PC-3 (cell line): ENCODE measurements around the gene MAPK1. TPM values are rescaled to one million over a fixed set of nuclear protein-coding genes. Genes with fewer than 3 reads are reported as not detected.

Experiments used
- ATAC-seq: fragments of 200-7000 bp; cut with Tn5 transposase; 2 replicates; pipeline ENCODE4 v1.9.1; 2020; ENCODE audit warnings: mild to moderate bottlenecking, moderate library complexity
- BruUV-seq: library from RNA; stranded (reverse); fragments of 400-500 nt; replicated peaks from 2 replicates; lab custom pipeline; 2021; lab: Mats Ljungman, UMichigan
- CTCF ChIA-PET: fragments of 300-600 bp; sonication (Branson Sonifier 250); formaldehyde crosslinking; loops from one replicate; lab custom pipeline; 2022; ENCODE audit warnings: antibody characterized with exemption; lab: Charles Lee
- POLR2A ChIA-PET: fragments of 300-600 bp; sonication (Branson Sonifier 250); formaldehyde crosslinking; loops from one replicate; lab custom pipeline; 2022; ENCODE audit warnings: antibody characterized with exemption; ENCODE audit not compliant: unreplicated experiment; lab: Charles Lee
- DNase-seq: peaks from one replicate; pipeline ENCODE4 v3.0.0-alpha.2; 2015
- H2AFZ ChIP-seq: fragments of 300-600 bp; sonication (generic); 2 replicates; pipeline ENCODE4 v1.6.0; 2016; ENCODE audit warnings: antibody characterized with exemption, low read length
- H3F3A ChIP-seq: fragments of 300-600 bp; sonication (generic); one replicate; pipeline ENCODE4 v1.6.0; 2017; ENCODE audit warnings: antibody characterized with exemption, low read length, control low read depth, mild to moderate bottlenecking; ENCODE audit not compliant: unreplicated experiment
- H3K27ac ChIP-seq: fragments of 300-600 bp; sonication (generic); 2 replicates; pipeline ENCODE4 v1.5.1; 2016; ENCODE audit warnings: mild to moderate bottlenecking, low read length
- H3K27me3 ChIP-seq: fragments of 300-600 bp; sonication (generic); 2 replicates; pipeline ENCODE4 v1.6.1; 2016; ENCODE audit warnings: low read length, mixed read lengths
- H3K36me3 ChIP-seq: fragments of 300-600 bp; sonication (generic); 2 replicates; pipeline ENCODE4 v1.6.1; 2016; ENCODE audit warnings: low read depth, mixed run types, low read length, mixed read lengths
- H3K4me1 ChIP-seq: fragments of 300-600 bp; sonication (generic); 2 replicates; pipeline ENCODE4 v1.5.1; 2016; ENCODE audit warnings: low read length; ENCODE audit not compliant: insufficient read depth
- H3K4me2 ChIP-seq: fragments of 300-600 bp; sonication (generic); 2 replicates; pipeline ENCODE4 v1.6.0; 2016; ENCODE audit warnings: low read length
- H3K4me3 ChIP-seq: fragments of 300-600 bp; sonication (generic); 2 replicates; pipeline ENCODE4 v1.5.1; 2016; ENCODE audit warnings: mild to moderate bottlenecking, low read length, mixed read lengths
- H3K79me2 ChIP-seq: fragments of 300-600 bp; sonication (generic); 2 replicates; pipeline ENCODE4 v1.6.1; 2017; ENCODE audit warnings: low read length, mixed read lengths
- H3K9ac ChIP-seq: fragments of 300-600 bp; sonication (generic); 2 replicates; pipeline ENCODE4 v1.6.0; 2016; ENCODE audit warnings: mild to moderate bottlenecking, low read length
- H3K9me2 ChIP-seq: fragments of 300-600 bp; sonication (generic); replicated peaks from 2 replicates; pipeline ENCODE4 v1.6.1; 2016; ENCODE audit warnings: mixed run types, low read length, mixed read lengths
- H3K9me3 ChIP-seq: fragments of 300-600 bp; sonication (generic); 2 replicates; pipeline ENCODE4 v1.6.1; 2016; ENCODE audit warnings: low read length, mixed read lengths
- H4K20me1 ChIP-seq: fragments of 300-600 bp; sonication (generic); 2 replicates; pipeline ENCODE4 v1.6.1; 2016; ENCODE audit warnings: low read length, mixed read lengths
- CTCF ChIP-seq: fragments of 300-600 bp; sonication (generic); conservative IDR thresholded peaks from 2 replicates; pipeline ENCODE4 v1.5.1; 2017; ENCODE audit warnings: antibody characterized with exemption, low read depth, mild to moderate bottlenecking, low read length
- EZH2 ChIP-seq: fragments of 300-600 bp; sonication (generic); IDR thresholded peaks from one replicate; pipeline ENCODE4 v1.6.1; 2017; ENCODE audit warnings: antibody characterized with exemption, mild to moderate bottlenecking, low read length; ENCODE audit not compliant: unreplicated experiment
- EZH2phosphoT487 ChIP-seq: fragments of 300-600 bp; sonication (generic); IDR thresholded peaks from 2 replicates; pipeline ENCODE4 v1.6.1; 2018; ENCODE audit warnings: mild to moderate bottlenecking, antibody characterized with exemption, low read length, borderline replicate concordance
- intact Hi-C: fragments of 100-400 bp; cut with micrococcal nuclease; formaldehyde crosslinking; loops from 2 replicates; pipeline ENCODE4 v1.9.0; 2023
- total RNA-seq: library from RNA; depleted of rRNA; stranded (reverse); fragments of >200 nt; gene quantifications from 2 replicates; pipeline ENCODE4 v1.2.3, GENCODE V29; 2014

The MAPK1 gene
- total RNA-seq, 1 experiment from 2014 or later: 25.1 TPM

DNA sequence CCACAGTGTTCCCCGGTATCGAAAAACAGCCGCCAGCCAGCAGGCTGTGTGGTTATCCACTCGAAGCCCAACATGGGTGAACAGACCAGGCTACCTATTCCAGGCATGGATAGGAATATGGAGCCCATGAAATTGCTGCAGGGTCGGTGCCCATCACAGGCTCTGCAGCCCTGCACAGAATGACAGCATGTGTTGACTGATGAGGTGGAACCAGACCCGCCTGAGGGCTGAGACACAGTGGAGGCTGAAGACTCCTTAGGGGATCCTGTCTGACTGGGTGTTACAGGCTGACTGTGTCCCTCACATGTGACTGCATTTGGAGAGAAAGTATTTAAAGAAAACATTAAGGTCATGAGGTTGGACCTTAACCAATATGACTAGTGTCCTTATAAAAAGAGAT is 125.7 kb downstream of the MAPK1 start:
- DNase-seq (no peak), ATAC-seq (no peak)
- Histone ChIP-seq H3K27ac (no peak overlapping the region), H4K20me1 (no peaks in the 10 kb centered on the region), H3K27me3 (no peaks in the 10 kb centered on the region), H3K9ac (no peak overlapping the region), H3K9me2 (no peaks in the 10 kb centered on the region), H2AFZ (no peak overlapping the region), H3K4me3 (no peak overlapping the region), H3F3A (no peaks in the 10 kb centered on the region), H3K4me2 (no peak overlapping the region), H3K36me3 (no peaks in the 10 kb centered on the region), H3K9me3 (no peaks in the 10 kb centered on the region), H3K4me1 (no peaks in the 10 kb centered on the region), H3K79me2 (no peaks in the 10 kb centered on the region)
- POLR2A ChIA-PET: no interaction called here
- BruUV-seq: no TSS peak
- no peak for TF ChIP-seq CTCF
- TF ChIP-seq EZH2: no peak
- no peak for TF ChIP-seq EZH2phosphoT487
- CTCF ChIA-PET: no interaction called here
- intact Hi-C loops: no loop called here

- Histone ChIP-seq H3K27me3 (no peaks in the 10 kb centered on the region), H3K4me1 (no peaks in the 10 kb centered on the region), H3K9me3 (no peaks in the 10 kb centered on the region), H3K4me3 (no peak overlapping the region), H3K4me2 (no peak overlapping the region), H3K9ac (no peak overlapping the region), H3K9me2 (no peaks in the 10 kb centered on the region), H2AFZ (no peak overlapping the region), H3K27ac (no peak overlapping the region), H3K79me2 (no peaks in the 10 kb centered on the region), H4K20me1 (no peaks in the 10 kb centered on the region), H3K36me3 (no peaks in the 10 kb centered on the region), H3F3A (no peaks in the 10 kb centered on the region)
- ChIA-PET POLR2A (no interaction called here), CTCF (no interaction called here)
- ATAC-seq (no peak), DNase-seq (no peak)
- intact Hi-C loops: no loop called here
- TF ChIP-seq EZH2 (no peak), EZH2phosphoT487 (no peak), CTCF (no peak)
- BruUV-seq: no TSS peak
Measured at GRCh38 chr22:21741059-21741458, 126.4 kb downstream of the MAPK1 start.

DNA sequence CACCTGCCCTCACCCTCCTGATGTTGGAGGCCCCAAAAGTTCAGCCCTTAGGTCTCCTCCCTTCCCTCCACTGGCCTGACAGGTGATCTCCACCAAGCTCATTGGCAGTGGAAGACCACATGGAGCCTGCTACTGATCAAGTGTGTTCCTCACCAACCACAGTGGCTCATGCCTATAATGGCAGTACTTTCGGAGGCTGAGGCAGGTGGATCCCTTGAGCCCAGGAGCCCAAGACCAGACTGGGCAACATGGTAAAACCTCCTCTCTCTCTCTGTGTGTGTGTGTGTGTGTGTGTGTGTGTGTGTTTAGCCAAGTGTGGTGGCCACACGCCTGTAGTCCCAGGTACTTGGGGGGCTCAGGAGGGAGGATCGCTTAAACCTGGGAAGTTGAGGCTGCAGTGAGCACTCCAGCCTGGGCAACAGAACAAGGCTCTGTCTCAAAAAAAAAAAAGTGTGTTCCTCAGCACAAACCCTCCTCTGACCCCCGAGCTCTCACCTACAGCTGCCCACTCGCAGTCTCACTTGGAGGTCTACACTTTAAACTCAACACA is 127.5 kb downstream of the MAPK1 start:
- TF ChIP-seq EZH2phosphoT487 (no peak), EZH2 (no peak), CTCF (no peak)
- Histone ChIP-seq H3K9me3 (no peaks in the 10 kb centered on the region), H3K4me1 (no peaks in the 10 kb centered on the region), H3K4me2 (no peak overlapping the region), H3K36me3 (no peaks in the 10 kb centered on the region), H3K27ac (no peak overlapping the region), H4K20me1 (no peaks in the 10 kb centered on the region), H3K9ac (no peak overlapping the region), H3K4me3 (no peak overlapping the region), H3F3A (no peaks in the 10 kb centered on the region), H3K79me2 (no peaks in the 10 kb centered on the region), H2AFZ (no peak overlapping the region), H3K9me2 (no peaks in the 10 kb centered on the region), H3K27me3 (no peaks in the 10 kb centered on the region)
- ChIA-PET POLR2A (no interaction called here), CTCF (no interaction called here)
- no peak for DNase-seq
- intact Hi-C loops: no loop called here
- no TSS peak for BruUV-seq
- ATAC-seq: no peak
